ENCODE data around the gene BBIP1. TPM values are rescaled to one million over a fixed set of nuclear protein-coding genes. Genes with fewer than 3 reads are reported as not detected.

BBIP1 gene
- polyA plus RNA-seq, 1 donor from 2014 or later = 73.3 TPM

DNA sequence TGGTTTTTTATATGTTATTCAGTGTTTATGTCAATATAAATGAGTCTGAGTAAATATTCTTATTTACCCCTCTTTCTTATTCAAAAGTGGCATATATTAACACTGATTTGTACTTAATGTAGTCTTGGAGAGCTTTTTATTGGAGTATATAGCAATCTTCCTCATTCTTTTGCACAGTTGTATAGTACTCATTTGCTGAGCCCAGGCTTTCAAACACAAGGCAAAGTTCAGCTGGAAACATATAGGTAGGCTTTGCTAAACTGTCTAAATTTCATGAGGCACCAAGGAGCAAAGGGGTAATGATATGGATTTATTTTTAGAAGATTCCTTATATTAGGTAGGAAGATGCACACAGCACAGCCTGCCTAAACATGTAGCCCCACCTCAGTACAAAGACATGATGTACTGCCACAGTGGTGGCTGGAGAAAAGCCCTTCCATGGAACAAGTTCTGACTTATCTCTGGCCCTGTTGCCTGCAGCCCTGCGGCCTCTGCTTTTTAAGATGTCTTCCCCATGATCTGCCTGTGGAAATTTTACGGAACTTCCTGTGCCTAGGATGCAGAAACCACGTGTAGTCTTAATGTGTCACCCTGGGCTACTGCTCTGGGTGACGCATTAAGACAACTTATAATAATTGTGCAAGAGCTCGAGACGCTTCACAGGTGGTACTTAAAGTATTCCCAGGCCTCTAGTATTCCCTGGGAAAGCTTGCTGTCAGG is 56.9 kb downstream of the BBIP1 start:
- no peak for TF ChIP-seq EZH2 (IDR thresholded peaks at IDR 0.05; ENCODE audit: borderline replicate concordance, insufficient read depth, low read length, poor library complexity, severe bottlenecking)
- no peak for TF ChIP-seq TAF1 (IDR thresholded peaks at IDR 0.05; ENCODE audit: low read depth)
- Histone ChIP-seq H3K9ac (ENCODE audit: low read length) (no peak overlapping the region), H3K79me2 (replicated peaks; ENCODE audit: insufficient read depth, low read length) (no peaks in the 10 kb centered on the region), H3K27me3 (ENCODE audit: insufficient read depth, low read depth, low read length) (no peaks in the 10 kb centered on the region), H3K4me3 (ENCODE audit: low read length) (no peak overlapping the region), H3K4me2 (ENCODE audit: low read length) (no peak overlapping the region), H3K9me3 (ENCODE audit: low read length) (no peaks in the 10 kb centered on the region), H3K36me3 (ENCODE audit: insufficient read depth, low read length) (no peaks in the 10 kb centered on the region), H3K9me2 (ENCODE audit: insufficient read depth, low read length) (no peaks in the 10 kb centered on the region), H3K27ac (ENCODE audit: low read length) (no peak overlapping the region), H2AFZ (ENCODE audit: low read depth, low read length) (no peak overlapping the region), H4K20me1 (ENCODE audit: insufficient read depth) (no peaks in the 10 kb centered on the region), H3F3A (ENCODE audit: insufficient read depth, low read length, poor library complexity, severe bottlenecking) (no peaks in the 10 kb centered on the region)

DNA sequence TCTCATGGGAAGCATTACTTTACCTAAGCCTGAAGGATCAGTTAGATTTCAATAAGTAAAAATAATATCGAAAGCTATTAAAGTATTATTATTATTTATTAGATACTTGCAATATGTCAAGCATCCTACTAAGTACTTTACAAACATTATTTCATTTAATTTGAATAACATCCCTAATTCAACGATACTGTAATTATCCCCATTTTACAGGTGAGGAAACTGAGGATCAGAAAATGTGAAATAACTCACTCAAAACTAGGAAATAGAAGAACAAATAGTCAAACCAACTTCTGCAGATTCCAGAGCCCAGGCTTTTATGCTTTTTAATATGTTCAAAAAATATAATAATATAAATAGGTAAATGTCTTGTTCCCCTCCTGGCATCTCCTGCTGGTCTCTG is 57.5 kb downstream of the BBIP1 start:
- Histone ChIP-seq H3K79me2 (replicated peaks; ENCODE audit: insufficient read depth, low read length) (no peaks in the 10 kb centered on the region), H3F3A (ENCODE audit: insufficient read depth, low read length, poor library complexity, severe bottlenecking) (no peaks in the 10 kb centered on the region), H3K4me2 (ENCODE audit: low read length) (no peak overlapping the region), H3K27me3 (ENCODE audit: insufficient read depth, low read depth, low read length) (no peaks in the 10 kb centered on the region), H3K36me3 (ENCODE audit: insufficient read depth, low read length) (no peaks in the 10 kb centered on the region), H3K9ac (ENCODE audit: low read length) (no peak overlapping the region), H3K4me3 (ENCODE audit: low read length) (no peak overlapping the region), H3K27ac (ENCODE audit: low read length) (no peak overlapping the region), H3K9me3 (ENCODE audit: low read length) (no peaks in the 10 kb centered on the region), H3K9me2 (ENCODE audit: insufficient read depth, low read length) (no peaks in the 10 kb centered on the region), H4K20me1 (ENCODE audit: insufficient read depth) (no peaks in the 10 kb centered on the region), H2AFZ (ENCODE audit: low read depth, low read length) (no peak overlapping the region)
- TF ChIP-seq SMC3 (conservative IDR thresholded peaks at IDR 0.05; ENCODE audit: poor library complexity) = no peak
- no peak for TF ChIP-seq CTCF (IDR thresholded peaks at IDR 0.05; ENCODE audit: poor library complexity, severe bottlenecking)
- TF ChIP-seq, protein P1, sequence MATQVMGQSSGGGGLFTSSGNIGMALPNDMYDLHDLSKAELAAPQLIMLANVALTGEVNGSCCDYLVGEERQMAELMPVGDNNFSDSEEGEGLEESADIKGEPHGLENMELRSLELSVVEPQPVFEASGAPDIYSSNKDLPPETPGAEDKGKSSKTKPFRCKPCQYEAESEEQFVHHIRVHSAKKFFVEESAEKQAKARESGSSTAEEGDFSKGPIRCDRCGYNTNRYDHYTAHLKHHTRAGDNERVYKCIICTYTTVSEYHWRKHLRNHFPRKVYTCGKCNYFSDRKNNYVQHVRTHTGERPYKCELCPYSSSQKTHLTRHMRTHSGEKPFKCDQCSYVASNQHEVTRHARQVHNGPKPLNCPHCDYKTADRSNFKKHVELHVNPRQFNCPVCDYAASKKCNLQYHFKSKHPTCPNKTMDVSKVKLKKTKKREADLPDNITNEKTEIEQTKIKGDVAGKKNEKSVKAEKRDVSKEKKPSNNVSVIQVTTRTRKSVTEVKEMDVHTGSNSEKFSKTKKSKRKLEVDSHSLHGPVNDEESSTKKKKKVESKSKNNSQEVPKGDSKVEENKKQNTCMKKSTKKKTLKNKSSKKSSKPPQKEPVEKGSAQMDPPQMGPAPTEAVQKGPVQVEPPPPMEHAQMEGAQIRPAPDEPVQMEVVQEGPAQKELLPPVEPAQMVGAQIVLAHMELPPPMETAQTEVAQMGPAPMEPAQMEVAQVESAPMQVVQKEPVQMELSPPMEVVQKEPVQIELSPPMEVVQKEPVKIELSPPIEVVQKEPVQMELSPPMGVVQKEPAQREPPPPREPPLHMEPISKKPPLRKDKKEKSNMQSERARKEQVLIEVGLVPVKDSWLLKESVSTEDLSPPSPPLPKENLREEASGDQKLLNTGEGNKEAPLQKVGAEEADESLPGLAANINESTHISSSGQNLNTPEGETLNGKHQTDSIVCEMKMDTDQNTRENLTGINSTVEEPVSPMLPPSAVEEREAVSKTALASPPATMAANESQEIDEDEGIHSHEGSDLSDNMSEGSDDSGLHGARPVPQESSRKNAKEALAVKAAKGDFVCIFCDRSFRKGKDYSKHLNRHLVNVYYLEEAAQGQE (IDR thresholded peaks at IDR 0.05; ENCODE audit: borderline replicate concordance) = no peak
- TF ChIP-seq POLR2AphosphoS5 (IDR thresholded peaks at IDR 0.05) = no peak
- no peak for TF ChIP-seq EZH2 (IDR thresholded peaks at IDR 0.05; ENCODE audit: borderline replicate concordance, insufficient read depth, low read length, poor library complexity, severe bottlenecking)
- TF ChIP-seq MXI1 (conservative IDR thresholded peaks at IDR 0.05; ENCODE audit: poor library complexity, severe bottlenecking) = no peak
- TF ChIP-seq TAF1 (IDR thresholded peaks at IDR 0.05; ENCODE audit: low read depth) = no peak
- TF ChIP-seq RAD21 (conservative IDR thresholded peaks at IDR 0.05) = no peak
- TF ChIP-seq EP300 (conservative IDR thresholded peaks at IDR 0.05; ENCODE audit: poor library complexity, severe bottlenecking) = no peak
